Measurements from ENCODE around the gene CST9L. TPM values are rescaled to one million over a fixed set of nuclear protein-coding genes. Genes with fewer than 3 reads are reported as not detected.

The CST9L gene
- total and polyA plus RNA-seq, 10 of the 15 experiments (the other 5 are each of a cell fraction or from before 2014, with no cell fraction given), result not detected

- BruUV-seq (replicated peaks), result no TSS peak
- DNase-seq (ENCODE audit: low read depth, low spot score), result no peak
- intact Hi-C loops (cut with micrococcal nuclease; ENCODE audit: unreplicated experiment), result no loop called here
- WGBS (ENCODE audit: insufficient coverage, insufficient replicate concordance, low lambda C conversion rate, missing lambda C conversion rate), result 17% methylated on average over 13 of the region's 13 CpGs
- POLR2A ChIA-PET, result no interaction called here
- CTCF ChIA-PET, result interaction anchor here (1.4 kb wide), 1 partner anchor 145 kb away, joined by 3 read pairs; no protein-coding TSS in a partner anchor
- no peak for FAIRE-seq
- in situ Hi-C loops (cut with MboI), result no loop called here
- no peak for TF ChIP-seq PKNOX1 (IDR thresholded peaks at IDR 0.05)
- no peak for TF ChIP-seq RAD21 (IDR thresholded peaks at IDR 0.05; ENCODE audit: insufficient read depth, low read depth, low read length)
- no peak for TF ChIP-seq SMAD5 (IDR thresholded peaks at IDR 0.05; ENCODE audit: low read depth)
- TF ChIP-seq ZBED1 (IDR thresholded peaks at IDR 0.05; ENCODE audit: borderline replicate concordance), result no peak
- no peak for TF ChIP-seq TBL1XR1 (IDR thresholded peaks at IDR 0.05; ENCODE audit: low read depth, low read length)
- TF ChIP-seq PRDM15 (CRISPR knock-in tag; IDR thresholded peaks at IDR 0.05), result no peak
- TF ChIP-seq E2F8 (IDR thresholded peaks at IDR 0.05; ENCODE audit: low read depth, partially characterized antibody), result no peak
- TF ChIP-seq KAT2A (conservative IDR thresholded peaks at IDR 0.05; ENCODE audit: control insufficient read depth, low read depth, low read length), result no peak
- TF ChIP-seq CBFB (IDR thresholded peaks at IDR 0.05; ENCODE audit: low read depth), result no peak
- Histone ChIP-seq H4K20me1 (ENCODE audit: control insufficient read depth, insufficient read depth) (no peaks in the 10 kb centered on the region), H3K27ac (ENCODE audit: control insufficient read depth, insufficient read depth) (no peak overlapping the region), H3K4me1 (ENCODE audit: control insufficient read depth, insufficient read depth, low read length) (no peaks in the 10 kb centered on the region), H3K4me3 (no peak overlapping the region), H3K27me3 (replicated peaks in 1 of 2; ENCODE audit: control insufficient read depth in 2 of 2, insufficient read depth in 2 of 2, low read length in 1 of 2) (peaks cover 0 to 4% of the 10 kb centered on the region in 2 experiments; a peak in 2 of 4 replicates), H2AFZ (ENCODE audit: control insufficient read depth, low read depth, low read length) (no peak overlapping the region), H3K36me3 (ENCODE audit: control insufficient read depth in 2 of 2, insufficient read depth in 2 of 2, low read length in 1 of 2) (no peaks in the 10 kb centered on the region), H3K9ac (ENCODE audit: control insufficient read depth, insufficient read depth, low read length) (no peak overlapping the region), H3K4me2 (ENCODE audit: control insufficient read depth, insufficient read depth) (no peak overlapping the region), H3K79me2 (ENCODE audit: control insufficient read depth, insufficient read depth, low read length) (no peaks in the 10 kb centered on the region), H3K9me3 (replicated peaks; ENCODE audit: control insufficient read depth, insufficient read depth, low read length) (no peaks in the 10 kb centered on the region)
- RAD21 ChIA-PET (ENCODE audit: unreplicated experiment), result no interaction called here
- SMC1A ChIA-PET (ENCODE audit: uncharacterized antibody, unreplicated experiment), result no interaction called here
- ATAC-seq, result no peak
These were observed 18.6 kb upstream of the CST9L start for GRCh38 chr20:23586735-23587525.
